HepG2 (cell line): ENCODE data around the gene TTPAL. TPM values are rescaled to one million over a fixed set of nuclear protein-coding genes. Genes with fewer than 3 reads are reported as not detected.

ENCODE experiments used
- ARID3A ChIP-seq: IDR thresholded peaks from 2 replicates; pipeline ENCODE4 v1.6.1; 2012; ENCODE audit warnings: low read depth, low read length, improper control_type of control experiment
- HDAC1 ChIP-seq: sonication (generic); formaldehyde crosslinking; IDR thresholded peaks from 2 replicates; pipeline ENCODE4 v1.5.1; 2020; ENCODE audit warnings: mild to moderate bottlenecking, missing genetic modification reagents
- HHEX ChIP-seq: IDR thresholded peaks from 2 replicates; pipeline ENCODE4 v1.6.1; 2016; ENCODE audit warnings: control low read depth
- KDM2A ChIP-seq: sonication (generic); formaldehyde crosslinking; IDR thresholded peaks from 2 replicates; pipeline ENCODE4 v1.4.0; 2020; ENCODE audit warnings: low read depth, missing genetic modification reagents, borderline replicate concordance
- MXD3 ChIP-seq: IDR thresholded peaks from 2 replicates; pipeline ENCODE4 v1.6.1; 2016; ENCODE audit warnings: mild to moderate bottlenecking, missing biosample characterization, missing genetic modification reagents
- NR2F1 ChIP-seq, 2 experiments: fragments of 450-650 bp in 1 of 2; formaldehyde crosslinking in 1 of 2; IDR thresholded peaks; 2 replicates each; pipeline versions ENCODE4 v1.5.0 to v1.6.1; 2016 to 2020; ENCODE audit warnings: mild to moderate bottlenecking in 1 of 2, missing compliant biosample characterization in 1 of 2, missing genetic modification reagents in 1 of 2, moderate library complexity in 1 of 2
- POLR2AphosphoS5 ChIP-seq: IDR thresholded peaks from 2 replicates; pipeline ENCODE4 v1.6.1; 2012; ENCODE audit warnings: low read depth, low read length
- PPARG ChIP-seq: conservative IDR thresholded peaks from 2 replicates; pipeline ENCODE4 v1.6.1; 2016; ENCODE audit warnings: missing biosample characterization, missing genetic modification reagents
- RARG ChIP-seq: sonication (generic); formaldehyde crosslinking; IDR thresholded peaks from 2 replicates; pipeline ENCODE4 v1.4.0; 2020; ENCODE audit warnings: low read depth, mild to moderate bottlenecking, missing genetic modification reagents
- TAF1 ChIP-seq: sonication (generic); formaldehyde crosslinking; IDR thresholded peaks from 2 replicates; pipeline ENCODE4 v1.4.0; 2020; ENCODE audit warnings: missing genetic modification reagents
- TFE3 ChIP-seq: IDR thresholded peaks from 2 replicates; pipeline ENCODE4 v1.6.1; 2016
- ZFP36L2 ChIP-seq: sonication (generic); formaldehyde crosslinking; IDR thresholded peaks from 2 replicates; pipeline ENCODE4 v1.4.0; 2020; ENCODE audit warnings: missing genetic modification reagents
- ZNF17 ChIP-seq: sonication (generic); formaldehyde crosslinking; IDR thresholded peaks from 2 replicates; pipeline ENCODE4 v1.5.0; 2020; ENCODE audit warnings: mild to moderate bottlenecking, missing genetic modification reagents
- ZNF230 ChIP-seq: sonication (generic); formaldehyde crosslinking; IDR thresholded peaks from 2 replicates; pipeline ENCODE4 v1.4.0; 2020; ENCODE audit warnings: mild to moderate bottlenecking, missing genetic modification reagents
- ZNF276 ChIP-seq: sonication (generic); formaldehyde crosslinking; IDR thresholded peaks from 2 replicates; pipeline ENCODE4 v1.4.0; 2020; ENCODE audit warnings: mild to moderate bottlenecking, low read depth, missing genetic modification reagents
- ZNF549 ChIP-seq: sonication (generic); formaldehyde crosslinking; IDR thresholded peaks from 2 replicates; pipeline ENCODE4 v1.5.0; 2020; ENCODE audit warnings: missing genetic modification reagents
- ZNF674 ChIP-seq: sonication (generic); formaldehyde crosslinking; IDR thresholded peaks from 2 replicates; pipeline ENCODE4 v1.5.0; 2020; ENCODE audit warnings: low read depth, mild to moderate bottlenecking, missing genetic modification reagents
- ZNF704 ChIP-seq: sonication (generic); formaldehyde crosslinking; IDR thresholded peaks from 2 replicates; pipeline ENCODE4 v1.8.1; 2023; ENCODE audit warnings: mild to moderate bottlenecking, inconsistent platforms, moderate library complexity, missing genetic modification reagents, borderline replicate concordance
- ZNF770 ChIP-seq: sonication (generic); formaldehyde crosslinking; IDR thresholded peaks from 2 replicates; pipeline ENCODE4 v1.5.0; 2020; ENCODE audit warnings: mild to moderate bottlenecking, missing genetic modification reagents
- ZNF777 ChIP-seq: sonication (generic); formaldehyde crosslinking; IDR thresholded peaks from 2 replicates; pipeline ENCODE4 v1.4.0; 2020; ENCODE audit warnings: missing genetic modification reagents
- ZSCAN20 ChIP-seq: sonication (generic); formaldehyde crosslinking; IDR thresholded peaks from 2 replicates; pipeline ENCODE4 v1.4.0; 2020; ENCODE audit warnings: missing genetic modification reagents, mild to moderate bottlenecking, borderline replicate concordance
- polyA plus RNA-seq, 8 experiments: library from polyadenylated mRNA; depleted of rRNA in 3 of 8; stranded (reverse) in 7 of 8; unstranded in 1 of 8; fragments of >200 nt; fragmentation: Illumina TruSeq in 4 of 8; extraction: Trizol in 4 of 8; gene quantifications; 2 replicates each; pipeline versions ENCODE4 v1.2.1 to v1.2.3, GENCODE V29; 2011 to 2016; ENCODE audit warnings: low read depth in 4 of 8, missing spikeins in 1 of 8, mixed read lengths in 1 of 8; ENCODE audit not compliant: insufficient read depth in 1 of 8
- total RNA-seq, 5 experiments: library from RNA; depleted of rRNA; stranded (reverse); fragments of >200 nt; fragmentation: Illumina TruSeq; extraction: Trizol; gene quantifications; 2 replicates each; pipeline ENCODE4 v1.2.3, GENCODE V29; 2016; ENCODE audit warnings: low read depth in 1 of 5

Gene TTPAL
- total and polyA plus RNA-seq, 2 of the 13 experiments (the other 11 are each of a cell fraction or from before 2014, with no cell fraction given), result 4.3 to 18.8 TPM

- TF ChIP-seq ZNF770 (no peak), ZNF17 (CRISPR knock-in tag) (no peak), TFE3 (CRISPR knock-in tag) (no peak), ZNF230 (CRISPR knock-in tag) (no peak), TAF1 (CRISPR knock-in tag) (no peak), ZNF704 (CRISPR knock-in tag) (no peak), ZFP36L2 (no peak), NR2F1 (CRISPR knock-in tag; IDR thresholded peaks at IDR 0.05) (peak; percentile 65 to 83; a peak in 3 of 4 replicates), ZNF777 (CRISPR knock-in tag) (no peak), HHEX (CRISPR knock-in tag) (no peak), KDM2A (CRISPR knock-in tag) (no peak), MXD3 (CRISPR knock-in tag) (peak; percentile 42; the same call in 1 of the 2 replicates), RARG (CRISPR knock-in tag) (no peak), ZNF549 (CRISPR knock-in tag) (no peak), ARID3A (no peak), PPARG (CRISPR knock-in tag) (no peak), HDAC1 (CRISPR knock-in tag) (no peak), POLR2AphosphoS5 (no peak), ZNF276 (CRISPR knock-in tag) (no peak), ZSCAN20 (no peak), ZNF674 (CRISPR knock-in tag) (no peak)
Measured at GRCh38 chr20:44447827-44448419, 27.8 kb upstream of the TTPAL start (continued).
